Heart left ventricle (tissue), 16 donors: ENCODE results near the gene NUF2. TPM values are rescaled to one million over a fixed set of nuclear protein-coding genes. Genes with fewer than 3 reads are reported as not detected.

Experiments
- ATAC-seq, 4 donors: fragments of 200-7000 bp; cut with Tn5 transposase; one replicate each; pipeline ENCODE4 v1.9.1; 2020 to 2022; ENCODE audit warnings: moderate library complexity in 4 of 4, mild to moderate bottlenecking in 3 of 4, moderate number of reproducible peaks in 1 of 4
- DNase-seq, 5 donors: peaks; one replicate each; pipeline ENCODE4 v3.0.0-alpha.2; 2020
- H3K27ac ChIP-seq, 12 donors: fragments of 200-600 bp; sonication (generic) in 4 of 12; one replicate each; pipeline versions ENCODE4 v1.5.0 to v1.8.0; 2016 to 2022; ENCODE audit warnings: mild to moderate bottlenecking in 2 of 12
- H3K27me3 ChIP-seq, 9 donors: fragments of 200-600 bp; sonication (generic) in 2 of 9; one replicate each; pipeline versions ENCODE4 v1.5.1 to v1.8.0; 2016 to 2022; ENCODE audit warnings: mild to moderate bottlenecking in 3 of 9
- H3K36me3 ChIP-seq, 9 donors: fragments of 200-600 bp; sonication (generic) in 2 of 9; one replicate each; pipeline versions ENCODE4 v1.5.0 to v1.8.0; 2018 to 2022; ENCODE audit warnings: mild to moderate bottlenecking in 2 of 9
- H3K4me1 ChIP-seq, 12 donors: fragments of 200-600 bp; sonication (generic) in 4 of 12; one replicate each; pipeline versions ENCODE4 v1.5.0 to v1.8.0; 2016 to 2022; ENCODE audit warnings: mild to moderate bottlenecking in 3 of 12
- H3K4me3 ChIP-seq, 12 donors: fragments of 200-600 bp; sonication (generic) in 4 of 12; one replicate each; pipeline versions ENCODE4 v1.5.0 to v1.8.0; 2017 to 2022; ENCODE audit warnings: mild to moderate bottlenecking in 9 of 12, moderate library complexity in 4 of 12
- H3K9me3 ChIP-seq, 12 donors: fragments of 200-600 bp; sonication (generic) in 4 of 12; one replicate each; pipeline versions ENCODE4 v1.5.0 to v1.8.0; 2016 to 2022; ENCODE audit warnings: mild to moderate bottlenecking in 1 of 12
- POLR2A ChIP-seq, 2 donors: fragments of 450-650 bp; IDR thresholded peaks; one replicate each; pipeline ENCODE4 v1.6.1; 2017; ENCODE audit warnings: antibody characterized with exemption in 2 of 2, mild to moderate bottlenecking in 2 of 2, moderate library complexity in 2 of 2
- WGBS, 4 donors: extraction: QIAGEN DNeasy Blood & Tissue Kit in 2 of 4; methylation state at CpG; one replicate each; pipeline versions ENCODE4 v1.1.5 to v1.1.7; 2013 to 2018; 5-methylcytosine and 5-hydroxymethylcytosine counted together
- intact Hi-C, 10 donors: fragments of 100-400 bp; cut with DNase I; formaldehyde crosslinking; loops; one replicate each; pipeline versions ENCODE4 v1.11.1 to v1.14.2; 2022
- polyA plus RNA-seq, 2 donors: library from polyadenylated mRNA; stranded (reverse); fragments of 200-250 nt; gene quantifications; one replicate each; pipeline ENCODE4 v1.2.3, GENCODE V29; 2013
- total RNA-seq, 9 donors: library from RNA; depleted of rRNA in 2 of 9; stranded (reverse); fragments of >200 nt in 2 of 9; fragmentation: NEBNext Ultra II Directional in 3 of 9; extraction: Animal tissue kit (Norgen Biotek cat#: 25700) in 3 of 9; gene quantifications; one replicate each; pipeline versions ENCODE4 v1.1.0 to v1.2.4, GENCODE V29; 2016 to 2023
- TF ChIP-seq, protein P1 (sequence below), 12 donors: fragments of 200-600 bp; sonication (generic) in 4 of 12; IDR thresholded peaks; one replicate each; pipeline versions ENCODE4 v1.5.0 to v1.8.0; 2018 to 2022; ENCODE audit warnings: antibody characterized with exemption in 12 of 12, mild to moderate bottlenecking in 5 of 12
- donor health status: ischemic (EF 13 %, LVEDD 7.1; RV severe dilation, severe dysfunction).
- donor health status: healthy with polysubstance abuse.
- donor health status: DM: no; HTN: yes; CAD: no.
- donor health status: DM: no; HTN: no; CAD: no.
- donor health status: ischemic (EF 25% LVEDD 6.9; RV normal size, moderate dysfunction).
- donor health status: ischemic (EF 25% LVEDD 5.7; RV mildly dilated, moderate dysfunction).
- donor health status: healthy.
- donor health status: DM: yes; HTN: yes; CAD: no.
- donor health status: ischemic (EF 35%, LVEDD 5.7; RV mildly dilated, moderate dysfunction).
- donor health status: nonischemic (EF 11% LVEDD 7.7; RV severe dilation, severe dysfunction).
- donor health status: DM: yes; HTN: yes; CAD: no.
- donor health status: PGD.
- donor health status: ischemic (EF 29% LVEDD 5.4; RV normal size, mild dysfunction).
- donor health status: nonischemic (EF 23%, LVEDD 6.1; RV moderate dilation, normal function).

The NUF2 gene
- total and polyA plus RNA-seq, 11 donors = 0.18 to 3.2 (median 0.48) TPM; not detected in 3

DNA sequence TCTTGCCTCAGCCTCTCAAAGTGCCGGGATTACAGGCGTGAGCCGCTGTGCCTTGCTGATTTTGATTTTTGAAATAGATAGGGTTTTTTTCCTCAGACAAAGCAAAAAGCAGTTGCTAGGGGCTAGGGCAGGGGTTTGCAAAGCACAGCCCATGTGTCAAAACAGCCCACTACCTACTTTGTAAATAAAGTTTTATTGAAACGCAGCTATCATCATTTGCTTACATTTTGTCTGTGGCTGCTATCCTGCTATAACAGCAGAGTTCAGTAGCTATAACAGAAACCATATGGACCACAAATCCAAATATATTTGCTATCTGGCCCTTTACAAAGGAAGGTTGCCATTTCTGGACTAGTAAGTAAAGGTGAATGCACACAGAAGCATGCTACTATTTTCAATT is 44.8 kb downstream of the NUF2 start:
- Histone ChIP-seq H3K27me3 (peaks cover 0 to 5% (median 0%) of the 10 kb centered on the region in 9 donors), H3K27ac (no peak overlapping the region), H3K36me3 (no peaks in the 10 kb centered on the region), H3K4me3 (no peak overlapping the region), H3K9me3 (no peaks in the 10 kb centered on the region), H3K4me1 (no peaks in the 10 kb centered on the region)
- no peak for DNase-seq
- intact Hi-C loops = loop anchor here in 2 of 10 donors (10.0 kb wide), 1 partner anchor 1708 kb away; no protein-coding TSS in a partner anchor
- ATAC-seq = no peak
- TF ChIP-seq, protein P1, sequence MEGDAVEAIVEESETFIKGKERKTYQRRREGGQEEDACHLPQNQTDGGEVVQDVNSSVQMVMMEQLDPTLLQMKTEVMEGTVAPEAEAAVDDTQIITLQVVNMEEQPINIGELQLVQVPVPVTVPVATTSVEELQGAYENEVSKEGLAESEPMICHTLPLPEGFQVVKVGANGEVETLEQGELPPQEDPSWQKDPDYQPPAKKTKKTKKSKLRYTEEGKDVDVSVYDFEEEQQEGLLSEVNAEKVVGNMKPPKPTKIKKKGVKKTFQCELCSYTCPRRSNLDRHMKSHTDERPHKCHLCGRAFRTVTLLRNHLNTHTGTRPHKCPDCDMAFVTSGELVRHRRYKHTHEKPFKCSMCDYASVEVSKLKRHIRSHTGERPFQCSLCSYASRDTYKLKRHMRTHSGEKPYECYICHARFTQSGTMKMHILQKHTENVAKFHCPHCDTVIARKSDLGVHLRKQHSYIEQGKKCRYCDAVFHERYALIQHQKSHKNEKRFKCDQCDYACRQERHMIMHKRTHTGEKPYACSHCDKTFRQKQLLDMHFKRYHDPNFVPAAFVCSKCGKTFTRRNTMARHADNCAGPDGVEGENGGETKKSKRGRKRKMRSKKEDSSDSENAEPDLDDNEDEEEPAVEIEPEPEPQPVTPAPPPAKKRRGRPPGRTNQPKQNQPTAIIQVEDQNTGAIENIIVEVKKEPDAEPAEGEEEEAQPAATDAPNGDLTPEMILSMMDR (IDR thresholded peaks at IDR 0.05) = no peak
- no peak for TF ChIP-seq POLR2A (IDR thresholded peaks at IDR 0.05)
- 86 to 97% (median 95%) methylated on average over 4 of the region's 4 CpGs for WGBS, 4 donors

- intact Hi-C loops = loop anchor here in 2 of 10 donors (10.0 kb wide), 1 partner anchor 1707 kb away; no protein-coding TSS in a partner anchor
- Histone ChIP-seq H3K9me3 (no peaks in the 10 kb centered on the region), H3K27me3 (peaks cover 0 to 5% (median 0%) of the 10 kb centered on the region in 9 donors), H3K27ac (no peak overlapping the region), H3K4me1 (no peaks in the 10 kb centered on the region), H3K4me3 (no peak overlapping the region), H3K36me3 (no peaks in the 10 kb centered on the region)
- TF ChIP-seq, protein P1 (IDR thresholded peaks at IDR 0.05) = no peak
- no peak for TF ChIP-seq POLR2A (IDR thresholded peaks at IDR 0.05)
- 76 to 83% (median 79%) methylated on average over 4 of the region's 4 CpGs for WGBS, 4 donors
- DNase-seq (no peak), ATAC-seq (no peak)
These were observed 46.0 kb downstream of the NUF2 start for GRCh38 chr1:163367721-163368120.

- 50 to 74% (median 69%) methylated on average over 1 of the region's 1 CpG for WGBS, 4 donors
- TF ChIP-seq POLR2A (IDR thresholded peaks at IDR 0.05) = no peak
- TF ChIP-seq, protein P1 (IDR thresholded peaks at IDR 0.05) = no peak
These were observed 50.8 kb downstream of the NUF2 start for GRCh38 chr1:163372576-163372975.

GRCh38 chr1:163378554-163378953 is 56.8 kb downstream of the NUF2 start:
- intact Hi-C loops = no loop called here
- 74 to 84% (median 81%) methylated on average over 2 of the region's 2 CpGs for WGBS, 4 donors
- no peak for ATAC-seq

More at GRCh38 chr1:163372576-163372975, 50.8 kb downstream of the NUF2 start:
- no peak for DNase-seq
- no peaks in the 10 kb centered on the region for H3K36me3 ChIP-seq
- H3K27me3 ChIP-seq = peaks cover 0 to 5% (median 0%) of the 10 kb centered on the region in 9 donors
- H3K9me3 ChIP-seq = no peaks in the 10 kb centered on the region
- intact Hi-C loops = no loop called here
- H3K4me3 ChIP-seq = no peak overlapping the region
- H3K27ac ChIP-seq = peak overlapping the region in 1 of 12 donors; percentile 26
- H3K4me1 ChIP-seq = no peaks in the 10 kb centered on the region
- no peak for ATAC-seq

More at GRCh38 chr1:163378554-163378953, 56.8 kb downstream of the NUF2 start:
- Histone ChIP-seq H3K27ac (no peak overlapping the region), H3K4me1 (no peaks in the 10 kb centered on the region), H3K9me3 (no peaks in the 10 kb centered on the region), H3K36me3 (no peaks in the 10 kb centered on the region), H3K27me3 (no peaks in the 10 kb centered on the region), H3K4me3 (no peak overlapping the region)
- no peak for DNase-seq
- TF ChIP-seq, protein P1 (IDR thresholded peaks at IDR 0.05) = no peak
- no peak for TF ChIP-seq POLR2A (IDR thresholded peaks at IDR 0.05)
